Peyer's patch (tissue), 4 donors: ENCODE results near the gene STAM. TPM values are rescaled to one million over a fixed set of nuclear protein-coding genes. Genes with fewer than 3 reads are reported as not detected.

Source experiments
- DNase-seq, 3 donors: peaks; one replicate each; pipeline ENCODE4 v3.0.0-alpha.2; 2017 to 2019
- H3K27ac ChIP-seq, 4 donors: fragments of 200-600 bp; sonication (generic); one replicate each; pipeline ENCODE4 v1.5.1; 2016 to 2019
- H3K27me3 ChIP-seq, 2 donors: fragments of 200-600 bp; sonication (generic); one replicate each; pipeline ENCODE4 v1.5.1; 2019
- H3K36me3 ChIP-seq, 3 donors: fragments of 200-600 bp; sonication (generic); one replicate each; pipeline ENCODE4 v1.5.1; 2016 to 2019
- H3K4me1 ChIP-seq, 4 donors: fragments of 200-600 bp; sonication (generic); one replicate each; pipeline ENCODE4 v1.5.1; 2016 to 2019
- H3K4me3 ChIP-seq, 4 donors: fragments of 200-600 bp; sonication (generic); 1 replicate in 3 of 4; 2 replicates in 1 of 4; pipeline ENCODE4 v1.5.1; 2016 to 2019; ENCODE audit warnings: mild to moderate bottlenecking in 1 of 4
- H3K9me3 ChIP-seq, 4 donors: fragments of 200-600 bp; sonication (generic); one replicate each; pipeline ENCODE4 v1.5.1; 2016 to 2019; ENCODE audit warnings: mild to moderate bottlenecking in 1 of 4
- POLR2A ChIP-seq, 2 donors: fragments of 450-650 bp; IDR thresholded peaks; one replicate each; pipeline ENCODE4 v1.5.1; 2017; ENCODE audit warnings: antibody characterized with exemption in 2 of 2, mild to moderate bottlenecking in 2 of 2, moderate library complexity in 2 of 2
- total RNA-seq, 4 donors: library from RNA; depleted of rRNA; stranded (reverse); fragments of >200 nt; gene quantifications; one replicate each; pipeline ENCODE4 v1.1.0, GENCODE V29; 2016
- TF ChIP-seq, protein P1 (sequence below), 6 experiments: fragments of 450-650 bp in 4 of 6; fragments of 200-600 bp in 2 of 6; sonication (generic) in 1 of 6; IDR thresholded peaks; one replicate each; pipeline ENCODE4 v1.5.1; 2017 to 2019; ENCODE audit warnings: antibody characterized with exemption in 6 of 6, mild to moderate bottlenecking in 3 of 6, moderate library complexity in 1 of 6

STAM gene
- total RNA-seq, 4 donors from 2014 or later: 7.9 to 28.1 (median 16.2) TPM

DNA sequence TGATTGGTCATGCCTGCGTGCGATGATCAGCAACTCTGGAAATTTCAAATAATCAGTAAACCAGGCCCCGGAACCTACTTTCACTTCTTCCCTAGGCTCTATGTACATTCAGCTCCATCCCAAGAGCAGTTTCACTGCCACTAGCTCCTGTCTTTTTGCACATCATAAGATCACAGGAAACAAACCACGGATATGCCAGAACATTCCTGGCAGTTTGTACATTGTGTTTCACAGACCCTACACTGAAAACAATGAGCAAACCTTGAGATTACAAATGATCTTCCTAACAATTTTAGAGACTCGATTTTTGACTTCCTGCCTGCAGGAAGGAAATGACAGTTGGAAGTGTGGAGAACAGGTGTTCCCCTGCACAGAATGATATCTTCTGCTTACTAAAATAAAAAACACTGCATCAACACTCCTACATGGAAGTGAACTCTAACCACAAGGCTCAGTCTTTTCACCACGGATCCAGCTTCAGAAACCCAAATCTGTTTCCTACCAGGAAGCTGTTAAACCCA is 100.5 kb downstream of the STAM start:
- H3K27ac ChIP-seq: no peak overlapping the region
- H3K27me3 ChIP-seq: no peaks in the 10 kb centered on the region
- no peak for TF ChIP-seq POLR2A (IDR thresholded peaks at IDR 0.05)
- H3K4me1 ChIP-seq: peaks cover 0 to 8% (median 0%) of the 10 kb centered on the region in 4 donors
- no peaks in the 10 kb centered on the region for H3K36me3 ChIP-seq
- DNase-seq: no peak
- no peaks in the 10 kb centered on the region for H3K9me3 ChIP-seq
- H3K4me3 ChIP-seq: no peak overlapping the region

DNA sequence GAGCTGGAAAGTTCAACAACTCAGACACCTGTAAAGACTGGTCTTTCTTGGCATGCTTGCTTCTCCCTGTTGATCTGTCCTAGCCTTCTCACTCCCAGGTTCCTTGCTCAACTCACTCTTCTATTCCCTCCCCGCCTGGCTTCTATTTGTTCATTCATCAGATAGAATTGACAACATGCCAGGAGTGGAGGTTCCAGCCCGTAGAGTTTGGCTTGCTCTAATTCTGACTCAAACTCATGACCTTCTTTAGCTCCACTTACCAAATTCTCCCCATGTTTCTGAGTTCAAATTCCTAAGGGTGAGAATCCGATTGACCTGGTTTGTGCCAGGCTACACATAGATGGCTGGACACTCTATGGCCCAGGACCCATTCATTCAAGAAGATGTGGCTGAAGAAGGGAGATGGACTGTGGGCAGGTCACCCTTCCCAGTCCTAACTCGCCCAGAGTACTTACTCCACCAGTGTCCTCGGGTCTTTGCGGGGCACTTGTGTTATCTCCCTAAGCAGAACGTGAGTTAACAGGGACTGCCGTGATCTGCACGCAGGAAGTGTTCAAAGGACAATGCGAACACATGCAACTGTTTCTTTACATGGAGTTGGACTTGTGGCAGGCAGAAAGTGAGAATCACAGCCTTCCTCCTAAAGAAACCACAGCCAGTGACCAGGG is 104.1 kb downstream of the STAM start:
- H3K4me1 ChIP-seq: peaks cover 0 to 14% (median 0%) of the 10 kb centered on the region in 4 donors
- H3K27me3 ChIP-seq: no peaks in the 10 kb centered on the region
- H3K27ac ChIP-seq: no peak overlapping the region
- TF ChIP-seq, protein P1, sequence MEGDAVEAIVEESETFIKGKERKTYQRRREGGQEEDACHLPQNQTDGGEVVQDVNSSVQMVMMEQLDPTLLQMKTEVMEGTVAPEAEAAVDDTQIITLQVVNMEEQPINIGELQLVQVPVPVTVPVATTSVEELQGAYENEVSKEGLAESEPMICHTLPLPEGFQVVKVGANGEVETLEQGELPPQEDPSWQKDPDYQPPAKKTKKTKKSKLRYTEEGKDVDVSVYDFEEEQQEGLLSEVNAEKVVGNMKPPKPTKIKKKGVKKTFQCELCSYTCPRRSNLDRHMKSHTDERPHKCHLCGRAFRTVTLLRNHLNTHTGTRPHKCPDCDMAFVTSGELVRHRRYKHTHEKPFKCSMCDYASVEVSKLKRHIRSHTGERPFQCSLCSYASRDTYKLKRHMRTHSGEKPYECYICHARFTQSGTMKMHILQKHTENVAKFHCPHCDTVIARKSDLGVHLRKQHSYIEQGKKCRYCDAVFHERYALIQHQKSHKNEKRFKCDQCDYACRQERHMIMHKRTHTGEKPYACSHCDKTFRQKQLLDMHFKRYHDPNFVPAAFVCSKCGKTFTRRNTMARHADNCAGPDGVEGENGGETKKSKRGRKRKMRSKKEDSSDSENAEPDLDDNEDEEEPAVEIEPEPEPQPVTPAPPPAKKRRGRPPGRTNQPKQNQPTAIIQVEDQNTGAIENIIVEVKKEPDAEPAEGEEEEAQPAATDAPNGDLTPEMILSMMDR (IDR thresholded peaks at IDR 0.05): no peak
- TF ChIP-seq POLR2A (IDR thresholded peaks at IDR 0.05): no peak
- no peak overlapping the region for H3K4me3 ChIP-seq
- no peaks in the 10 kb centered on the region for H3K36me3 ChIP-seq
- H3K9me3 ChIP-seq: no peaks in the 10 kb centered on the region
- no peak for DNase-seq

DNA sequence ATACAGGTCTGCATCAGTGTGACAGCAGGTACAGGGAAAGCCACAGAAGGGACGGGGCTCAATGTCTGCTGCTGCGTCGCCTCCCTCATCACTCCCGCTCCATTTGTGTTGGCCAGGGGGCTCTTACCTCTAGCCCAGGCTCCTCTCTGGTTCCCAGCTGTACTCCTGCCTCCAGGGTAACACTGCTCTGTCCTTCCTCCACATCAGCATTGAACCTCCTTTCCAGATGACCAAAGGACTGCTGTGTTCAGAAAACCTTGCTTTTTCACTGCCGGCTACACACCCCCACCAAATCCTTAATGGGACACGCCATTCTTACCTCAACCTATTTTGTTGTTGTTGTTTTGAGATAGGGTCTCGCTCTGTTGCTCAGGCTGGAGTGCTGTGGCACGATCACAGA is 105.9 kb downstream of the STAM start:
- Histone ChIP-seq H3K27ac (no peak overlapping the region), H3K36me3 (no peaks in the 10 kb centered on the region), H3K9me3 (no peaks in the 10 kb centered on the region), H3K4me3 (no peak overlapping the region), H3K27me3 (no peaks in the 10 kb centered on the region), H3K4me1 (peaks cover 0 to 8% (median 0%) of the 10 kb centered on the region in 4 donors)
- DNase-seq: no peak
- TF ChIP-seq, protein P1 (IDR thresholded peaks at IDR 0.05): no peak
- TF ChIP-seq POLR2A (IDR thresholded peaks at IDR 0.05): no peak

DNA sequence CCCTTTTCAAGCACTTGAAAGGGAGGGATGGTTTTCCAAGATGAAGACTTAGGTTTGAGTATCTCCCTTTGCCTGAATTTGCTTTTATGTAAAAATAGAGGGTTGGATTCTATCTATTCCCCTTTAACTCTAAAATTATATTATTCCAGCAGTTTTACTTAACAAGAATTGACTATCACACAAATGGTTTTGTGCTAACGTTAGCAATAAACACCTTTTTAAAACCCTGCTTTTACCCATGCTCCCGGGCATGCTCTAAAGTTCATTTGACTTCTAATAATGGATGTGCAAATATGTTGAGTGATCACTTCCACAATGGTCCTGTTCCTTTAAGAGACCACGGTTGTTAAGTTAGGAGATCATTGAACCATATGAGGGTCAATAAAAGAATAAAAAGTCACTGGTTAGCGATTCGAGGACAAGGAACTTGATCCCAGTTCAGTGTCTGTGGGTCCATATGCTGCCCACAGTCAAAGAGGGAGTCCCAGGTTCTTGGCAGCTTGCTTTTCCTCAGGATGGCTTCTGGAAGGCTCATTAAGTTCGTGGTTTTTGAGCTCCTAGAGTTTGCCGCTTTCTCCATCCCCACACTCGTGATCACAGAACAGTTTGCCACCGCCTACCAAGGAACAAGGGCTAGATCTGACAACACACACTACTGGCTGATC is 108.0 kb downstream of the STAM start, which contains the start of gene TMEM236:
TMEM236 (plus strand) TSS at position 421 of the 665 bp plus-strand sequence; CDS start at position 516, 95 bp downstream.
- no peaks in the 10 kb centered on the region for H3K27me3 ChIP-seq
- peak within 1 kb of the TSS in 3 of 4 donors; percentile 33 to 74 (median 73) for H3K27ac ChIP-seq
- no peaks in the 10 kb centered on the region for H3K36me3 ChIP-seq
- DNase-seq: peak in 2 of 3 donors; percentile 71 to 72
- TF ChIP-seq POLR2A (IDR thresholded peaks at IDR 0.05): peak; percentile 89
- TF ChIP-seq, protein P1 (IDR thresholded peaks at IDR 0.05): no peak
- H3K4me3 ChIP-seq: peak within 1 kb of the TSS in 3 of 4 donors; percentile 26 to 65 (median 61)
- no peaks in the 10 kb centered on the region for H3K9me3 ChIP-seq
- peaks cover 0 to 8% (median 0%) of the 10 kb centered on the region in 4 donors for H3K4me1 ChIP-seq

DNA sequence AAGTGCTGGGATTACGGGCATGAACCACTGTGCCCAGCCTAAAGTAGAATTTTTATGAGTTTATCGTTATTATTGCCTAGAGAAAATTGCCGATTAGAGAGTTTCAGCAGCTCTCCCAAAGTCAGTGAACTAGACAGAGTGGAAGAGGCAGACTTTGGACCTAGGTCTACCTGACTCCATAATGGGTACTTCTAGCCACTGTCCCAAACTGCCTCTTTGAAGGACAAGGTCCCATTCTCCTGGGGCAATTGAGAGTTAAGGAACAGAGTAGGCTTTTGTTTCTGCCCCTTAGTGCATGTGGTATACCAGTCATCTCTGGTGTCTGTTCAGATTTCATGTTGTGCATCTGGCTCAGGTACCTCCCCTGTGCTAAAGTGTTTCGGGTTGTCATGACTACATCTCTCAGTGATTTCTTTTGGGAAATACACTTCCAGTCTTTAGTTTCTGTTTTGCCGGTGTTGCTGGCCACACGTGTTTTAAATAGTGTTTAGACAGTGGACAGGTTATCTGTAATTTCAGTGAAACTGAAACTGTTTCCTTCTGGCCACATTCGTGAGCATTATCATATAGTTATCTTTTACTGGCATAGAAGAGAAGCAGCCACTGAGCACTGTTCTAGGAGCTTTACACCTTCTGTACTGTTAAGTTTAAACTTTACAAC is 112.7 kb downstream of the STAM start:
- TF ChIP-seq POLR2A (IDR thresholded peaks at IDR 0.05): no peak
- TF ChIP-seq, protein P1 (IDR thresholded peaks at IDR 0.05): no peak
- Histone ChIP-seq H3K9me3 (no peaks in the 10 kb centered on the region), H3K4me3 (peak overlapping the region in 2 of 4 donors; percentile 32 to 65), H3K36me3 (no peaks in the 10 kb centered on the region), H3K27ac (peak overlapping the region in 2 of 4 donors; percentile 55 to 78), H3K27me3 (no peaks in the 10 kb centered on the region), H3K4me1 (peaks cover 0 to 8% (median 0%) of the 10 kb centered on the region in 4 donors)
- DNase-seq: no peak
